SK-N-SH treated with all-trans-retinoic acid at 6 μM for 48 hours (cell line): ENCODE results near the gene SLC6A20.
A peak's percentile ranks its signal among the peaks of the same experiment; 100 is the strongest.

ENCODE experiments used
- ATAC-seq: fragments of 200-7000 bp; cut with Tn5 transposase; 3 replicates; pipeline ENCODE4 v1.9.1; 2020; ENCODE audit warnings: mild to moderate bottlenecking, moderate library complexity
- ARNTL ChIP-seq: fragments of 450-650 bp; formaldehyde crosslinking; IDR thresholded peaks from 2 replicates; pipeline ENCODE4 v1.5.0; 2020; ENCODE audit warnings: low read depth, mild to moderate bottlenecking, moderate library complexity, borderline replicate concordance
- BACH2 ChIP-seq: fragments of 250-450 bp; sonication (Bioruptor Pico); IDR thresholded peaks from 2 replicates; pipeline ENCODE4 v1.9.0; 2021; ENCODE audit warnings: mild to moderate bottlenecking, borderline replicate concordance
- CREB5 ChIP-seq: fragments of 250-450 bp; sonication (Bioruptor Pico); IDR thresholded peaks from 2 replicates; pipeline ENCODE4 v1.5.1; 2020; ENCODE audit warnings: low read depth, mild to moderate bottlenecking, moderate library complexity
- CSDC2 ChIP-seq: fragments of 250-450 bp; sonication (Bioruptor Pico); IDR thresholded peaks from 2 replicates; pipeline ENCODE4 v1.5.0; 2020; ENCODE audit warnings: mild to moderate bottlenecking, moderate library complexity
- CSRNP3 ChIP-seq: fragments of 250-450 bp; sonication (Bioruptor Pico); IDR thresholded peaks from 2 replicates; pipeline ENCODE4 v1.5.1; 2021; ENCODE audit warnings: mild to moderate bottlenecking, moderate library complexity
- ESRRG ChIP-seq: fragments of 250-450 bp; sonication (Bioruptor Pico); IDR thresholded peaks from 2 replicates; pipeline ENCODE4 v1.6.1; 2021; ENCODE audit warnings: mild to moderate bottlenecking
- GLIS3 ChIP-seq: fragments of 250-450 bp; sonication (Bioruptor Pico); IDR thresholded peaks from 2 replicates; pipeline ENCODE4 v1.5.0; 2020; ENCODE audit warnings: mild to moderate bottlenecking, moderate library complexity
- ISL1 ChIP-seq: fragments of 250-450 bp; sonication (Bioruptor Pico); IDR thresholded peaks from 2 replicates; pipeline ENCODE4 v2.1.2; 2022; ENCODE audit warnings: mild to moderate bottlenecking, moderate library complexity
- PATZ1 ChIP-seq: fragments of 250-450 bp; sonication (Bioruptor Pico); IDR thresholded peaks from 2 replicates; pipeline ENCODE4 v1.8.0; 2020; ENCODE audit warnings: mild to moderate bottlenecking, moderate library complexity, borderline replicate concordance
- POU6F1 ChIP-seq: fragments of 250-450 bp; sonication (Bioruptor Pico); IDR thresholded peaks from 2 replicates; pipeline ENCODE4 v1.8.0; 2021; ENCODE audit warnings: low read depth, mild to moderate bottlenecking, moderate library complexity, borderline replicate concordance
- PPARA ChIP-seq: fragments of 250-450 bp; sonication (Bioruptor Pico); IDR thresholded peaks from 2 replicates; pipeline ENCODE4 v1.5.0; 2020; ENCODE audit warnings: mild to moderate bottlenecking, borderline replicate concordance
- RARB ChIP-seq: fragments of 250-450 bp; sonication (Bioruptor Pico); IDR thresholded peaks from 2 replicates; pipeline ENCODE4 v1.8.0; 2021; ENCODE audit warnings: mild to moderate bottlenecking, moderate library complexity
- SNAI2 ChIP-seq: fragments of 250-450 bp; sonication (Bioruptor Pico); IDR thresholded peaks from 2 replicates; pipeline ENCODE4 v1.5.0; 2020; ENCODE audit warnings: mild to moderate bottlenecking, moderate library complexity
- TOX ChIP-seq: fragments of 250-450 bp; sonication (Bioruptor Pico); IDR thresholded peaks from 2 replicates; pipeline ENCODE4 v1.8.0; 2021; ENCODE audit warnings: mild to moderate bottlenecking, moderate library complexity, borderline replicate concordance
- ZC3H10 ChIP-seq: fragments of 250-450 bp; sonication (Bioruptor Pico); IDR thresholded peaks from 2 replicates; pipeline ENCODE4 v1.5.1; 2021; ENCODE audit warnings: mild to moderate bottlenecking, moderate library complexity
- ZFP3 ChIP-seq: fragments of 250-450 bp; sonication (Bioruptor Pico); IDR thresholded peaks from 2 replicates; pipeline ENCODE4 v1.5.0; 2020; ENCODE audit warnings: mild to moderate bottlenecking, moderate library complexity
- ZFP30 ChIP-seq: fragments of 450-650 bp; formaldehyde crosslinking; IDR thresholded peaks from 2 replicates; pipeline ENCODE4 v1.5.0; 2022; ENCODE audit warnings: mild to moderate bottlenecking, moderate library complexity
- ZNF565 ChIP-seq: fragments of 450-650 bp; formaldehyde crosslinking; conservative IDR thresholded peaks from 2 replicates; pipeline ENCODE4 v1.5.0; 2020; ENCODE audit warnings: low read depth, mild to moderate bottlenecking, moderate library complexity

SLC6A20 gene

GRCh38 chr3:45795882-45796765, at the start of gene SLC6A20:
Gene SLC6A20 (minus strand): TSS chr3:45796536. CDS start chr3:45796419, 117 bp downstream.
- peak; percentile 34; the same call in 2 of the 3 replicates for ATAC-seq
- TF ChIP-seq ARNTL (no peak), SNAI2 (no peak), ZFP30 (CRISPR knock-in tag) (no peak)

- TF ChIP-seq CSRNP3 (CRISPR knock-in tag): no peak
- TF ChIP-seq ZNF565 (CRISPR knock-in tag): no peak
- TF ChIP-seq ISL1 (CRISPR knock-in tag): no peak
- no peak for TF ChIP-seq ZC3H10 (CRISPR knock-in tag)
- TF ChIP-seq RARB (CRISPR knock-in tag): no peak
- TF ChIP-seq POU6F1 (CRISPR knock-in tag): no peak
- TF ChIP-seq, all 23 proteins: peak for 0
- ATAC-seq: no peak
Measured at GRCh38 chr3:45844616-45845015, 48.3 kb upstream of the SLC6A20 start.

GRCh38 chr3:45842851-45843625, 46.7 kb upstream of the SLC6A20 start:
- ATAC-seq: no peak

GRCh38 chr3:45841757-45842491, 45.6 kb upstream of the SLC6A20 start, which contains the start of gene LZTFL1:
Gene LZTFL1 (minus strand): TSS chr3:45842119. CDS start chr3:45841991, 128 bp downstream.
- ATAC-seq: peak; percentile 98
- TF ChIP-seq TOX: no peak
- no peak for TF ChIP-seq CSRNP3 (CRISPR knock-in tag)
- TF ChIP-seq PPARA (CRISPR knock-in tag): no peak
- TF ChIP-seq BACH2 (CRISPR knock-in tag): no peak
- TF ChIP-seq RARB (CRISPR knock-in tag): no peak
- 0 out of 2 replicates have a peak, but pooled peaks have one; percentile 55 for TF ChIP-seq ZFP3 (CRISPR knock-in tag)
- TF ChIP-seq CSDC2: 0 out of 2 replicates have a peak, but pooled peaks have one; percentile 46

More at GRCh38 chr3:45842851-45843625, 46.7 kb upstream of the SLC6A20 start:
- TF ChIP-seq CREB5 (CRISPR knock-in tag) (no peak), ARNTL (no peak), ZC3H10 (CRISPR knock-in tag) (no peak), GLIS3 (CRISPR knock-in tag) (no peak), ESRRG (no peak), ZFP30 (CRISPR knock-in tag) (no peak), BACH2 (CRISPR knock-in tag) (no peak), PATZ1 (no peak), TOX (no peak), ZNF565 (CRISPR knock-in tag) (no peak), PPARA (CRISPR knock-in tag) (no peak)
- TF ChIP-seq, all 23 proteins: peak for 0
